HG02938 (cell line): Measurements from ENCODE around the gene SMIM22.

Source experiments
- ATAC-seq: cut with Tn5 transposase; IDR thresholded peaks from one replicate; pipeline ENCODE4 v1.9.1; 2021; ENCODE audit warnings: mild to moderate bottlenecking, moderate library complexity; ENCODE audit not compliant: unreplicated experiment

SMIM22 gene

DNA sequence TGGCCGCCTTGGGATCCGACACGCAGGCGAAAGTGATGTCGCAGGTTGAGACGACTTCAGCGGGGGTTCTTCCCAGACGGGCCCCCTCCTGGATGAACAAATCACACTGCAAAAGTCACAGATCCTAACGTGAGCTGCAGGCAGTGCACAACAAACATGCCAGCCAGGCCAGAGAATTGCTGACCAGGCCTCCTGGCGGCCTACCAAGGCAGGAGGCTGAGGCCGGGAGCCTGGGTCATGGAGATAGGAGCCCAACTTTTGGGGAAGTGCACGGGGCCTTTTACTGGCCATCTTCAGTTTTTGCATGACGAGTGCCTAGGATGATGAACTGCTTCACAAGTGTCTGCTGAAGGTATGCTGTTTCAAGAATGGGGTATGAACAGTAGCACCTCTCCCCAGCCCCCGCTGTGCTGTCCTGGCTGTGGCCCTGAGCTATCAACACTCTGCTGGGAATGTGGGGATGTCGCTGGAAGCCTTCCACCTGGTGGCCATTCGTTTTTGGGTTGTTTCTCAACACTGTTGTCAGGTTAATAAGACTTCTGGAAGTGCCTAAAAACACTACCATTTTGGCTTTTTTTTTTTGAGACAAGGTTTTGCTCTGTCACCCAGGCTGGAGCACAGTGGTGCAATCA, 19.5 kb downstream of the SMIM22 start:
- ATAC-seq, result no peak

DNA sequence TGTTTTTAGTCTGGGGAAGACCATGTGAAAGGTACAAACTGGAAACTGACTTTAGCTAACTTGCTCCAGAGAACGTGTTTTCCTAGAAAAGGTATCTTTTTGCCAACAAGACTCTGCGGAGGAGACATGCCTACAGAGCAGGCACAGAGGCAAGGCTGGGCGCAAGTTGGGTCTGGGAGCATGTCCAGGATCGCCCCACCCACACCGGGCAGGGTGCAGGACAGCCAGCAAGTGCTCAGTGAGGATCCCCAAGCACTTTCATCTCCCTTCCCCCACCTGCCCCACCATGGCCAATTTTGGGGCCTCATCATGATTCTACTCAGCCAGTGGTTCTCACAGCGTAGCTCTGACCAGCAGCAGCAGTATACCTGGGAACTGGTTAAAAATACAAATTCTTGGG, 25.5 kb downstream of the SMIM22 start:
- no peak for ATAC-seq

DNA sequence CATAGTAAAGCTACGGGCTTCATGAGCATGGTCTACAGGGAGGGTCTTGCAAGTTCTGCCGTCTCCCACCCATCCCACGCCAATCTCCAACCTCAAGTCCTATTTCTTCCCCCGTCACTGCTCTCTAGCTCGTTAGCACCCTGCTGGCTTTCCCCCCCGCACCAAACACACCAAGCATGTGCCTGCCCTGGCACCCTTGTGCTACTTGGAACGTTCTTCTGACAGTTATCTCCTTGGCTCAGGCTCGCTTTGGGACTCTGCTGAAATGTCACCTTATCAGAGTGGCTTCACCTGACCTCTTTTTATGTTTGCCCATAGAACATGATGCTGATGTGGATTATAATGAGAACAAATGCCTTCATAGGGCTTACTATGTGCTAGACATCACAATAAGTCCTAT, 30.0 kb downstream of the SMIM22 start:
- no peak for ATAC-seq

DNA sequence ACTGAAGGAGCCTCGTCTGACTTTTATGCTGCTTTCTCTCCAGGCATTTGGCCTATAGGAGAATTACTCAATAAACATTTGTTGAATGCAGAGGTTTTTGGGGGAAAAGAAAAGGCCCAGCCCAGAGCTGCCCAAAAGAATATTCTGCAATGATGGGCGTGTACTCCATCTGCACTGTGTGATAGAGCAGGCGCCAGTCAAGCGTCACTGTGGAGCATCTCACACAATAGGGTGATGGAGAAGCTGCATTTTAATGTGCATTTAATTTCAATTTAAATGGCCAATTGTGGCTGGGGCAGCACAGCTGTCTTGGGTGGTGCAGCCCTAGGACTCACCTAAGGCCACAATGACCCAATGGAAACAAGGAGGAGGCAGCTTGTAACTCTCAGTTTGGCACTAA, 31.4 kb downstream of the SMIM22 start:
- no peak for ATAC-seq

DNA sequence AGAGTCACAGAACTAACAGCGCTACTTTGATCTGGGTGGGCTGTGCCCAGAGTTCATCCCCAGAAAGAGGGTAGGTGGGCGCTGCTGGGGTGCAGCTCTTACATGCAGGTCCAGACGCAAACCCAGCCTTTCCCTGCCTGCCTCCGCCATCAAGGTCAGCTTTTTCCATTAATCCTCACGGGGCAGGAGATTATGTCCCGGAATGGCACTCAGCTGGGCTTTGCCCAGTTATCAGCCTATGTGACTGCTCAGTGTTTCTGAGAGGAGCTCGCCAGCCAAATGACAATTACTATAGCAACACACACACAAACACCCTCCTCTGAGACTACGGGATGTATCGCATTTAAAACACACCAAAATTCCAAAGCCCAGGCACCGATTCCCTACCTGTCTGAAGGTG, 31.8 kb downstream of the SMIM22 start:
- no peak for ATAC-seq

DNA sequence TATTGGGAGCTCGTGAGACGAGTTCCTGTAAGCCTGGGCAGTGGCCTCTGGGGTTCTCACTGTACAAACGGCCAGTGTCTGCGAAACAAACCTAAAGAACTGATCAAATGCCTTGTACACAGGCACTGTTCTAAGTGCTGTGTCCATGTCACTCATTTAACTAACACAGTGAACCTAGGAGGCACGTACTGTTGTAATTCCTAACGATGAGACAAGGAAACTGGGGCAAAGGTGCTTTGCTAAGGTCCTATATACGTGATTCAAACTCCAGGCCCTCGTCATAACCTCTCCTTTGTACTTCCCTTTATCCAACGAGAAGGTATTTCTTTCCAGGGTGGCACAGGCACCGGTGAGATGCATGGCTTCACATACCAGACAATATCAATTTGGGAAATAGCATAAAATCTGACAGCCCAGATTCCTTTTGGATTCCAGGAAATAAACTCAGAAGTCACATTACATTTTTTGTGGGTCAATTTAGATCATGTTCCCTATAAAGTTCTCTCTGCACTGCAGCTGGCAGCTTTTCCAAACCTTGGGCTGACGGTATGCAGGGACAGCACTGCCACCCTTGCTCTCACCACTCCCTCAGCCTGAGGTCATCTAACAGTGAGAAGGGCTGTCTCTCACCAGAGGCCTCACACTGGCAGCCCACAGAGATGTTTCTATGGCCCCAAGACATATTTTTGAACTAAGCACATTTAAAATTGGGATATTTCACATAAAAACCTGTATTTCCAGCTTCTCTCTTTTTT, 33.6 kb downstream of the SMIM22 start:
- no peak for ATAC-seq

DNA sequence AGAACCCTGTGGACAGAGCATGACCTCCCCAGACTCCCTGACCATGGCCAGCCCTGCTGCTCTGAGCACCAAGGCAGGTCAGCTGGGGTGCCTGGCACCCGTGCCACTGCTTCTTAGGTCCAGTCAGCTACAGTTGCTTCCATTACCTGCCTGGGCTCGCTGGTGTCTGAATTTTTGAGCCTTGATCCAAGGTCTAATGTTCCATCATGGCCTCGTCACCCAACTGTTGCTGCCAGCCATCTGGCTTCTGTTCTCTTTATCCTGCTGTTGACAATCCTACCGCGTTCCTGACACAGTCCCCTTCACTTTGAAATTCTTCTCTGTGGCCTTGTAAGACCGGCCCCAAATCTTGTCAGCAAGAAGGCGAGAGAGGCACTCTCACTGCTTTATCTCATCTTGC, 35.2 kb downstream of the SMIM22 start:
- no peak for ATAC-seq

DNA sequence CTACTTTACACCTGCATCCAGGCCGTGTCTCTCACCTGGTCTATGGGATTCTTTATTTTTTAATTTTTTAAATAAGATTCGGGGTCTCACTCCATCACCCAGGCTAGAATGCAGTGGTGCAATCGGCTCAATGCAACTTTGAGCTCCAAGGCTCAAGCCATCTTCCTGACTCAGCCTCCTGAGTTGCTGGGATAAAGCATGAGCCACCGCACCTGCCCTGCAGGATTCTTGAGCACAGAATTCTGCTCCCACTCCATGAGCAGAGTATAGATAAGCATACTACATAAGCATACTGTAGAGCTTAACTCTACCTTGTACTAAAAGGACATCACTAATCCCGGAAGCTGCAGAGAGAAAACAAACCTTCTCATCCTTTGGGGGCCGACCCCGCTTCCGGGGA, 36.4 kb downstream of the SMIM22 start:
- ATAC-seq, result no peak

DNA sequence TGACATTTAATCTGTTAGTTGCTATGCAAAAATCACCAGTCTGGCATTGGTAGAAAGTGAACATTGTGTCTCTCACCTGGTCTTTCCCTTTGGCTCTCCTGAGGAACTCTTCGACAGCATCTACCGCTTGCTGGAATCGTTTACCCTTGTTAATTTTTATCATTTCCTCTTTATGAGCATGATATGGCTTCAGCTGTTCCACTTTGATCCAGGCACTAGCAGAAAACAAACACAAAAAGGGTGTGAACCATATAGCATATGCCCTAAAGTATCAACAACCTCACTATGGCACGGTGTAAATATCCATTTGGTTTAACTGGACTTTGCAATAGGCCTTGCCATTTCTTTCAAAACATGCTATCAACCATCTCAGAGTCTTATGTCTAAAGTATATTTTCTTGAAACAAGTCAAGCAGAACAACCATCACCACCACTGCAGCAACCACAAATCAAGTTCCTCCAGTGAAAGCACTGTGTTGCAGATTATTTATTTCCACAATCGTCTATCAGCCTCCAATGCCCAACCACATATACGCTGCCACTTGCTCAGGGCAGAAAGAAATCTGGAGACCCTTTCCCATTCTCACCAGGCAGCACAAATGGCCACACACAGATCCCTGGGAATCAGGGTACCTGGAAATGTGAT, 37.7 kb downstream of the SMIM22 start:
- ATAC-seq, result no peak

DNA sequence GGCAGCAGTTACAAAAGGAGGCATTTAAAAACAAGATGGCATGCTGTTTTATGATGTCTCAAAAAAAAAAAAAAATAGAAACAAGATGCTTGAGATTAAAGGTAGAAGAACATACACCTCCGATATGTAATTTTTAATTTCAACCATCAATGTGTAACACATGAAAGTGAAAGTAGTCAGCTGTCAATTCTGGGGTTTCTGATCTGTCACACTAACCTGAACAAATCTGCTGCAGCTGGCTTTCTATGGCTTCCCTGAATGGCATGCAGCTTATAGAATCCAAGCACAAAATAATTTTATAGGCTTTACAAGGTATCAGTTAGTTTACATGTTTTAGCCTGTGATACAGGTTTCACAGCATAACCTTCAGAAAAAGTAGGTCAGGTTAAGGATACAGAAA, 38.4 kb downstream of the SMIM22 start:
- ATAC-seq, result no peak

DNA sequence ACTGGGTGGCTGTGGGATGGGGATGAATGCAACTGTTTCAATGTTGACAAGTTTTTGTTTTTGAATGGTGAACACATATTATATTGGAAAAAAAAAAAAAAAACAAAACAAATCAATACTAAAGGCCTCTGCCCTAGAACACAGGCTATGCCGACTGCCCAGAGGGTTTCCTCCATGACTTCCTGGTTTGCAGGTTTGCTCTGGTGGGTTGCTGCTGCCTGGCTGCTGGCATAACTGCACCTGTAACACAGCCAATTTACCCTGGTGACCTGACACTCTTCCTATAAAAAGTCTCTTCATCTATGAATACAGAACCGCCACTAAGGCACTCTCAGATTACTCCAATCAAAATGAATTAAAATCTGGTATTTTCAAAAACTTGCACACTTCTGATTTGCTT, 41.6 kb downstream of the SMIM22 start:
- ATAC-seq, result no peak

DNA sequence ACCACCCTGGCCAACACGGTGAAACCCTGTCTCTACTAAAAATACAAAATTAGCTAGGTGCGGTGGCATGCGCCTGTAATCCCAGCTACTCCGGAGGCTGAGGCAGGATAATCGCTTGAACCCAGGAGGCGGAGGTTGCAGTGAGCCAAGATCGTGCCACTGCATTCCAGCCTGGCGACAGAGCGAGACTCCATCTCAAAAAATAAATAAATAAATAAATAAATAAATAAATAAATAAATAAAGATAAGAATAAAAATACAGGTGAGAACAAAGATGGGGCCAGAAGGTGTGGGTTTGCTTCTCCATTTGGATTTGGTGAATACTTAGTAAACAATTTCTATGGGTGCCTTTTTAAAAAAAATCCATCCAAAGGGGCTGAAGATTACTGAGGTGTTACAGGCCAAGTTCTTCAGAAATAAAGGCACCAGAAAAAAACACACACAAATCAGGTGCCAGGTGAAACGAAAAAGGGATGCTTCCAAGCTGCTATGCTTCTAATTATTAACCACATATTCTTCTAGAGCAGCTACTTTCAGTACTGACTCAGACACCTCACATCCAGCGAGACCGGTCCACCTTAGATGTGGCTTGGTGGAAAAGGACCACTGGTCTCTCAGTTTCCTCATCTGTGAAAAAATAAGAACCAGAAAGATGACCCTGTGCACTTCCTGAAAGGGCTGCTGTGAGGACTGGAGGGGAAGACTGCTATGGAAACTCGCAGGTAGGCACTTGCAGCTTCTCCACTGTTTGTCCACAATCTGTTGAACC, 42.7 kb downstream of the SMIM22 start:
- ATAC-seq, result no peak

DNA sequence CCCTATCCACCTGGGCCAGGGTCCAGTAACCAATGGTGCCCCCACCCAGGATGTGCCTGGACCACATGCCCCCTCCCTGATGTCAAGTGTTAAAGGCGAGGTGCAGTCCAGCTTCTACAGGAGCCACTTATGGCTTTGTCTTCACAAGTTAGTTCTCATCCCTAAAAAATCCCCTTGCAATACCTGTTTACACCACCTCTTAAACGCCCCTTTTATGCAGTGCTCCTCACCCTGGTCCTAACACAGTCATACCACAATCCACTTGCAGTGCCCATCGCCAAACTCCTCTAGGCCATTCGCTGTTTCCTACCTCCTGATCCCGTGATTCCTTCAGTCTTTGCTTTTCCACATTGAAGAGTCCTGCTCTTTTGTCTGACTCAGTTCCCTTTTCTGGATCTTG, 44.8 kb downstream of the SMIM22 start:
- ATAC-seq, result no peak

DNA sequence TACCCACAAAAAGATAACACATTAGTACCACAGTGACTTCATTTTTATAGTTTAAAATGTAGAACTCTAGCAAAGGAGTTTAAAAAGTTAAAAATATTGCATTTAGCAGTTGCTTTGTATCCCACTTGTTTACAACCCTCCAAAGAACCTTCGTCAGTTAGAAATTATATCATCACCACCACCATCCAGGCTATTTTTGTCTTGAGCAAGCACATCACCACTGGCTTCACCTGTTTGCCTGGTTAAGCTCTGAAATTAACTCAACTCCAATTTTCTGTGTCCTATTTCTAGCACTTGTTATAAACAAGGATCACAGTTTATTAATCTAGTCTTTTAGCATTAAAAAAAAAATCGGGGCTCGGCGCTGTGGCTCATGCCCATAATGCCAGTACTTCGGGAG, 45.8 kb downstream of the SMIM22 start:
- no peak for ATAC-seq
